Fibroblast of pulmonary artery (primary cell): ENCODE measurements around the gene ARMH1.

Source experiments
- DNase-seq: peaks from one replicate; pipeline ENCODE4 v3.0.0-alpha.2; 2010; ENCODE audit warnings: low read depth
- H3K4me3 ChIP-seq: replicated peaks from 2 replicates; pipeline ENCODE4 v1.5.1; 2011; ENCODE audit warnings: low read depth, mild to moderate bottlenecking, control low read depth, low read length, moderate library complexity
- CTCF ChIP-seq: IDR thresholded peaks from 2 replicates; pipeline ENCODE4 v1.5.1; 2011; ENCODE audit warnings: mild to moderate bottlenecking, control low read depth, low read length, inconsistent platforms; ENCODE audit errors: missing control alignments

Gene ARMH1

DNA sequence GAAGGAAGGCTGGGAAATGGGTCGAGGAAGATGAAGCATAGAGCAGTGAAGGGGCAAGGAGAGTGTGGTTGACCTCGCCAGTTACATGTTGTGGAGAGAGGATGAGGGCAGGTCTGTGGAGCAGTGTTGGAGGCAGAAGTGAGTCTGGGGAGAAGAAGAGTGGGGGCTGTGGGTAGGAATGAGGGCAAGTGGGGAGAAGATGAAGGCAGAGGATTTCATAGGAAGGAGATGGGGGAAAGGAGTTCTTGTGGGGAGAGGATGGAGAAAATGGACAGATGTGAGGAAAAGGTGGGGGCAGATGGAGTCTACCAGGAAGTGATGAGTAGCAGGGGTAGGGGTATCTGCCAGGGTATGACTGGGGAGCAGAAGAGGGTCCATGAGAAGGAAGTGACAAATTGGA, 3.6 kb downstream of the ARMH1 start:
- no peak for TF ChIP-seq CTCF
- DNase-seq: no peak
- no peak overlapping the region for H3K4me3 ChIP-seq

GRCh38 chr1:44678626-44679025, 4.1 kb downstream of the ARMH1 start:
- no peak for TF ChIP-seq CTCF
- DNase-seq: no peak
- H3K4me3 ChIP-seq: no peak overlapping the region

- H3K4me3 ChIP-seq: no peak overlapping the region
- TF ChIP-seq CTCF: no peak
- DNase-seq: no peak
Measured at GRCh38 chr1:44679468-44679867, 5.0 kb downstream of the ARMH1 start.

GRCh38 chr1:44681905-44682882, 7.7 kb downstream of the ARMH1 start:
- H3K4me3 ChIP-seq: no peak overlapping the region
- TF ChIP-seq CTCF: no peak
- no peak for DNase-seq

DNA sequence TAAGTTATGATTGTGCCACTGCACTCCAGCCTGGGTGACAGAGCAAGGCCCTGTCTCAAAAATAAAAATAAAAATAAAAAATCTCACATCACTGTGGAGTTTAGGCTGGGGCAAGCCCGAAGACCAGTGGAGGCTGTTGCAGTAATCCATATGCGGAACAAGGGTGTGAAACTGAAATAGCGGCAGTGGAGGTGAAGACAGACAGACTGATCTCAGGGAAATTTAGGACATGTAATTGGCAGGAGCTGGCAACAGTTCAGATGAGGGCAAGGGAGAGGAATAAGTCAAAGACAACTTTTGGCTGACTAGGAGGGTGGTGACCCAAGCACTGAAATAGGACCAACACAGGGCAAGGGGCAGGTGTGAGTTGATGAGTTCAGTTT, 8.4 kb downstream of the ARMH1 start:
- DNase-seq: no peak
- TF ChIP-seq CTCF: no peak
- no peak overlapping the region for H3K4me3 ChIP-seq

- TF ChIP-seq CTCF: no peak
- no peak for DNase-seq
- H3K4me3 ChIP-seq: no peak overlapping the region
Measured at GRCh38 chr1:44684525-44684924, 10.0 kb downstream of the ARMH1 start.

DNA sequence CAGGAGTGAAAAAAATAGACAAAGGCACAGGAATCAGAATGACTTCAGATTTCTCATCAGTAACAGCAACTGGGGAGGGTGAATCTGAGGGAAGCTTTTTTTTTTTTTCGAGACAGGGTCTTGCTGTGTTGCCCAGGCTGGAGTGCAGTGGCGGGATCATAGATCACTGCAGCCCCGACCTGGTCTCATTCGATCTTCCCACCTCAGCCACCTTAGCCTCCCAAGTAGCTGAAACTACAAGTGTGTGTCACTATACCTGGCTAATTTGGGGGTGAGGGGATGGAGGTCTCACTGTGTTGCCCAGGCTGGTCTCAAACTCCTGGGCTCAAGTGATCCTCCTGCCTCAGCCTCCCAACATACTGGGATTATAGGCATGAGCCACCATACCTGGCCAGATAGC, 10.7 kb downstream of the ARMH1 start:
- no peak overlapping the region for H3K4me3 ChIP-seq
- DNase-seq: no peak
- TF ChIP-seq CTCF: no peak
